GM18861 (cell line): ENCODE data around the gene ABI2.
"Not testable (repeated sequence)": the region's sequence is repeated elsewhere in the genome, so short reads cannot be mapped to it uniquely, and the experiment has no call there.

ENCODE experiments used
- ATAC-seq: cut with Tn5 transposase; IDR thresholded peaks from one replicate; pipeline ENCODE4 v1.9.1; 2021; ENCODE audit not compliant: unreplicated experiment

ABI2 gene

GRCh38 chr2:203354966-203355365 lies 26.8 kb downstream of the ABI2 start:
- no peak for ATAC-seq

- no peak for ATAC-seq
Measured at GRCh38 chr2:203359450-203359849, 31.3 kb downstream of the ABI2 start.

- no peak for ATAC-seq
Measured at GRCh38 chr2:203360833-203361430, 32.7 kb downstream of the ABI2 start.

- no peak for ATAC-seq
Measured at GRCh38 chr2:203361495-203361894, 33.3 kb downstream of the ABI2 start.

- no peak for ATAC-seq
Measured at GRCh38 chr2:203361922-203362321, 33.7 kb downstream of the ABI2 start.

- no peak for ATAC-seq
Measured at GRCh38 chr2:203366639-203367466, 38.7 kb downstream of the ABI2 start.

GRCh38 chr2:203372706-203373105 lies 44.5 kb downstream of the ABI2 start:
- not testable (repeated sequence) for ATAC-seq

GRCh38 chr2:203376173-203376572 lies 48.0 kb downstream of the ABI2 start:
- ATAC-seq, result no peak

- no peak for ATAC-seq
Measured at GRCh38 chr2:203379156-203379555, 51.0 kb downstream of the ABI2 start.

- ATAC-seq, result no peak
Measured at GRCh38 chr2:203383038-203383437, 54.8 kb downstream of the ABI2 start.

GRCh38 chr2:203388153-203388552 lies 60.0 kb downstream of the ABI2 start:
- ATAC-seq, result not testable (repeated sequence)

- no peak for ATAC-seq
Measured at GRCh38 chr2:203394519-203395227, 66.5 kb downstream of the ABI2 start.

- no peak for ATAC-seq
Measured at GRCh38 chr2:203395858-203396257, 67.7 kb downstream of the ABI2 start.

- no peak for ATAC-seq
Measured at GRCh38 chr2:203396667-203397066, 68.5 kb downstream of the ABI2 start.

GRCh38 chr2:203399031-203399430 lies 70.8 kb downstream of the ABI2 start:
- ATAC-seq, result no peak

GRCh38 chr2:203400805-203401585 lies 72.8 kb downstream of the ABI2 start:
- ATAC-seq, result no peak

- no peak for ATAC-seq
Measured at GRCh38 chr2:203404996-203405395, 76.8 kb downstream of the ABI2 start.

- ATAC-seq, result no peak
Measured at GRCh38 chr2:203407496-203407895, 79.3 kb downstream of the ABI2 start.

- ATAC-seq, result no peak
Measured at GRCh38 chr2:203412546-203413331, 84.5 kb downstream of the ABI2 start.

GRCh38 chr2:203413796-203414195 lies 85.6 kb downstream of the ABI2 start:
- no peak for ATAC-seq
